DND-41 (cell line): ENCODE results near the gene ENO4.

Experiments
- ATAC-seq: fragments of 200-7000 bp; cut with Tn5 transposase; 3 replicates; pipeline ENCODE4 v1.9.1; 2021; ENCODE audit warnings: low read depth; ENCODE audit not compliant: insufficient read depth
- DNase-seq: peaks from one replicate; pipeline ENCODE4 v3.0.0-alpha.2; 2020
- H2AFZ ChIP-seq: 2 replicates; pipeline ENCODE4 v1.6.0; 2012; ENCODE audit warnings: low read depth, low read length
- H3K27ac ChIP-seq: 2 replicates; pipeline ENCODE4 v1.5.1; 2012; ENCODE audit warnings: low read length, inconsistent platforms
- H3K27me3 ChIP-seq: fragments of 200-600 bp; sonication (generic); 2 replicates; pipeline ENCODE4 v1.6.0; 2012; ENCODE audit warnings: low read length, mild to moderate bottlenecking, inconsistent platforms; ENCODE audit not compliant: insufficient read depth, poor library complexity
- H3K36me3 ChIP-seq: 2 replicates; pipeline ENCODE4 v1.5.1; 2012; ENCODE audit warnings: low read length, inconsistent platforms; ENCODE audit not compliant: insufficient read depth
- H3K4me1 ChIP-seq: 2 replicates; pipeline ENCODE4 v1.5.1; 2012; ENCODE audit warnings: mild to moderate bottlenecking, low read length; ENCODE audit not compliant: insufficient read depth
- H3K4me2 ChIP-seq: 2 replicates; pipeline ENCODE4 v1.6.0; 2012; ENCODE audit warnings: mild to moderate bottlenecking, moderate library complexity, low read length, inconsistent platforms; ENCODE audit not compliant: insufficient read depth
- H3K4me3 ChIP-seq, 2 experiments: fragments of 200-600 bp in 1 of 2; shearing (Covaris generic) in 1 of 2; 2 replicates each; pipeline ENCODE4 v1.5.1; 2012 to 2016; ENCODE audit warnings: inconsistent platforms in 2 of 2, low read length in 2 of 2, mild to moderate bottlenecking in 2 of 2, low read depth in 1 of 2, moderate library complexity in 1 of 2
- H3K79me2 ChIP-seq: 2 replicates; pipeline ENCODE4 v1.6.0; 2012; ENCODE audit warnings: low read length, inconsistent platforms; ENCODE audit not compliant: insufficient read depth
- H3K9ac ChIP-seq: 2 replicates; pipeline ENCODE4 v1.6.0; 2012; ENCODE audit warnings: low read depth, mild to moderate bottlenecking, inconsistent platforms, low read length, moderate library complexity
- H3K9me3 ChIP-seq: 2 replicates; pipeline ENCODE4 v1.5.1; 2012; ENCODE audit warnings: low read length, moderate library complexity, mild to moderate bottlenecking, inconsistent platforms; ENCODE audit not compliant: insufficient read depth, severe bottlenecking
- H4K20me1 ChIP-seq: 2 replicates; pipeline ENCODE4 v1.6.0; 2012; ENCODE audit warnings: low read length; ENCODE audit not compliant: insufficient read depth
- CTCF ChIP-seq: IDR thresholded peaks from 2 replicates; pipeline ENCODE4 v1.5.1; 2012; ENCODE audit warnings: borderline replicate concordance, low read length, moderate library complexity, mild to moderate bottlenecking; ENCODE audit not compliant: poor library complexity, severe bottlenecking; ENCODE audit errors: extremely low read depth
- EZH2 ChIP-seq: IDR thresholded peaks from 3 replicates; pipeline ENCODE4 v1.6.1; 2012; ENCODE audit warnings: borderline replicate concordance, low read depth, mild to moderate bottlenecking, moderate library complexity, low read length, inconsistent platforms; ENCODE audit not compliant: severe bottlenecking

Gene ENO4

DNA sequence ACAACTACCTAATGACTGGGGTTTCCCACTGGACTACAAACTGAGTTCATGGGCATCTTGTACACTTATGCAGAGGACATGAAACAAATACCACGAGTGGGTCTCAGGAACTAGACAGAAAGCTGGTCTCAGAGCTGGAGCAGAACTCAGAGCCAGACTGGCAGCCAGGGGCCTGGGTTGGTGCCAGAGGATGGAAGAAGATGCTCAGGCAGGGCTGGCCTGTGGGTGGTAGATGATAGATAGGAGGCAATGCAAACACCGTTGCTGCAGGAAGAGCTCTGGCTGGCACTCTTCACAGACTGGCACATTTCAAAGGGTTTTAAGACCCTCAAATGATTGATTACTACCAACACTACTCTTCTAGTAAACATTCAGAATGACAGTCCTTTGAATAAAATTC lies 28.8 kb downstream of the ENO4 start:
- no peak for ATAC-seq
- H3K9me3 ChIP-seq, result no peaks in the 10 kb centered on the region
- H3K79me2 ChIP-seq, result no peaks in the 10 kb centered on the region
- H3K27ac ChIP-seq, result no peak overlapping the region
- no peak overlapping the region for H3K9ac ChIP-seq
- H3K4me1 ChIP-seq, result no peaks in the 10 kb centered on the region
- H3K4me2 ChIP-seq, result no peak overlapping the region
- no peaks in the 10 kb centered on the region for H3K27me3 ChIP-seq
- no peak overlapping the region for H2AFZ ChIP-seq
- no peaks in the 10 kb centered on the region for H3K36me3 ChIP-seq
- no peak for DNase-seq
- TF ChIP-seq CTCF (no peak), EZH2 (no peak)
- no peaks in the 10 kb centered on the region for H4K20me1 ChIP-seq
- H3K4me3 ChIP-seq, result no peak overlapping the region

- no peak for DNase-seq
- Histone ChIP-seq H3K4me1 (no peaks in the 10 kb centered on the region), H3K36me3 (no peaks in the 10 kb centered on the region), H3K9ac (no peak overlapping the region), H3K4me3 (no peak overlapping the region), H3K27me3 (peaks cover 4% of the 10 kb centered on the region), H2AFZ (no peak overlapping the region), H3K9me3 (no peaks in the 10 kb centered on the region), H3K4me2 (no peak overlapping the region), H3K27ac (no peak overlapping the region), H3K79me2 (no peaks in the 10 kb centered on the region), H4K20me1 (no peaks in the 10 kb centered on the region)
- no peak for ATAC-seq
- no peak for TF ChIP-seq EZH2
- TF ChIP-seq CTCF, result no peak
These were observed 30.5 kb downstream of the ENO4 start for GRCh38 chr10:116879817-116880216.

DNA sequence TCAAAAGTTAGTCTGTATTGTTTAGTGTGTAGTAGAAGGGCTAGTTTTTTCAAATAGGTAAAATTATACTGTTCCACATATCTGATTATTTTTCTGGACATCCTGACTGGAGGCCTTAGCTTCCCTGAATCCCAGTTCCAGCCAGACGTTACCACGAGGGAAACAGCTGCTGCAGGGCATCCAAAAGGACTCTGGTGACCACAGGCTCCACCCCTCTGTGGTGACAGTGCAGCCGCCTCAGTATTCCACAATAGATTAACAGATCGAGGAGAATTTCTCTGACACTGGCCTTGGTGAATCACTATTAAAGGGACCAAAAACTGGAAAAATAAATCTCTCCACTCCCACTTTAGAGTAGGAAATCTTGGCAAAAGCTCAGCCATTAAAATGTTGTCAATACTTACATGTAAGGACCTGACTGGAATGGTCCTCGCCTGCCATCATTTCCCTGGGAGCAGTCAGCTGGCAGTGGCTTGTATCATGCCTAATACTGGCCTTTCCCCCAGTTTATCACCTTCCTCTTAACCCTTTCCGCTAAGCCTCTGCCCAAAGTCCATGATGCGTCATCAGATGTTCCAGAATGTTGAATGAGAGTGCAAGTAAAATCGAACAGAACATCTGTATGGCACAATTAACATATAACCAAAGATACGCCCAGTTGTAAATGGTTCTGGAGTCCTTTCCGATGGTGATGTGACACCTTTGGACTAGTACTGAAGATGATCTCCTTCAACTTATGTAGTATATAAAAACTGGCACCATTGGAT lies 31.6 kb downstream of the ENO4 start:
- H4K20me1 ChIP-seq, result no peaks in the 10 kb centered on the region
- H2AFZ ChIP-seq, result no peak overlapping the region
- H3K4me3 ChIP-seq, result no peak overlapping the region
- no peak overlapping the region for H3K27ac ChIP-seq
- no peaks in the 10 kb centered on the region for H3K79me2 ChIP-seq
- no peaks in the 10 kb centered on the region for H3K9me3 ChIP-seq
- no peak overlapping the region for H3K4me2 ChIP-seq
- no peaks in the 10 kb centered on the region for H3K36me3 ChIP-seq
- TF ChIP-seq EZH2 (no peak), CTCF (no peak)
- DNase-seq (no peak), ATAC-seq (no peak)
- no peaks in the 10 kb centered on the region for H3K4me1 ChIP-seq
- no peak overlapping the region for H3K9ac ChIP-seq
- peaks cover 4% of the 10 kb centered on the region for H3K27me3 ChIP-seq

GRCh38 chr10:116882639-116883038 lies 33.3 kb downstream of the ENO4 start:
- Histone ChIP-seq H3K4me1 (no peaks in the 10 kb centered on the region), H2AFZ (no peak overlapping the region), H3K9ac (no peak overlapping the region), H3K4me2 (no peak overlapping the region), H3K4me3 (no peak overlapping the region), H3K9me3 (no peaks in the 10 kb centered on the region), H3K36me3 (no peaks in the 10 kb centered on the region), H4K20me1 (no peaks in the 10 kb centered on the region), H3K27ac (no peak overlapping the region), H3K79me2 (no peaks in the 10 kb centered on the region), H3K27me3 (peaks cover 6% of the 10 kb centered on the region)
- ATAC-seq, result no peak
- TF ChIP-seq CTCF (no peak), EZH2 (no peak)
- no peak for DNase-seq
